ENCODE results near the gene PDE4D. TPM values are rescaled to one million over a fixed set of nuclear protein-coding genes. Genes with fewer than 3 reads are reported as not detected.

The PDE4D gene
- total RNA-seq: 80.1 and 81.0 TPM in 2 replicates

- intact Hi-C loops (cut with micrococcal nuclease): no loop called here
These were observed at the start of gene PDE4D for GRCh38 chr5:59893429-59894227. Gene PDE4D (minus strand): TSS chr5:59893726.

- intact Hi-C loops (cut with micrococcal nuclease): no loop called here
These were observed 44.1 kb upstream of the PDE4D start for GRCh38 chr5:59937633-59938032.

- intact Hi-C loops (cut with micrococcal nuclease): no loop called here
These were observed 29.9 kb upstream of the PDE4D start for GRCh38 chr5:59923465-59923864.

GRCh38 chr5:59922220-59922619 is 28.7 kb upstream of the PDE4D start:
- intact Hi-C loops (cut with micrococcal nuclease): no loop called here

DNA sequence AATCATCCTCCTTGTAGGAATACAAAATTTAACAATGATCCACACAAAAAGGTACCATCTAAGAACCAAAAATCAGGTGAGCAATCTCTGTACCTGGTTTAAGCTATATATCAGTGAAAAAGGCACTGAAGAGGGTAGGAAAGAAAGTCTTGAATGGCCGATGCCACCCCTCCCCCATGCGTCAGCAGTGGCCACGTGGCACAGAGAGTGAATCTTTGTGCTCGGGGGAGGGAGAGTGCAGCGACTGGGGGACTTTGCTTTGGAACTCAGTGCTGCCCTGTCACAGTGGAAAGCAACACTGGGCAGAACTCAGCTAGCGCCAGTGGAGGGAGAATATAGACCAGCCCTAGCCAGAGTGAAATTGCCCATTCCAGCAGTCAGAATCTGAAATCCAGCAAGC is 28.3 kb upstream of the PDE4D start:
- intact Hi-C loops (cut with micrococcal nuclease): no loop called here

DNA sequence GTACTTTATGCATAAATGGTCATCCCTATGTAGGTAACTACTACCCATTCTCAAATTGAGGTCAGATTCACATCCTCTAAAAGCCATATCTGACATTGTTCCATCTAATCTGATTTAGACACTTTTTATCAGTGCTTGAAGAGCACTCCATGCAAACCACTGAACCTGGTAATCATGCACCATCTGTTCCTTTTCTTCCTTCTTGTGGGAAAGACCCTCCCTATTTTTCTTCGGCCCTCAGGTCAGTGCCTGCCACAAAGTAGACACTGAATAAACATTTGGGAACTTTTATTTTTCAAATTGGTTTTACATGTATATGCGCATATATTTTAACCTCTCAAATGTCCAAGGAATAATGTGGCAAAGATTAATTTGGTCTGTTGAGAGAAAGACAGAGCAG is 26.0 kb upstream of the PDE4D start:
- intact Hi-C loops (cut with micrococcal nuclease): no loop called here

DNA sequence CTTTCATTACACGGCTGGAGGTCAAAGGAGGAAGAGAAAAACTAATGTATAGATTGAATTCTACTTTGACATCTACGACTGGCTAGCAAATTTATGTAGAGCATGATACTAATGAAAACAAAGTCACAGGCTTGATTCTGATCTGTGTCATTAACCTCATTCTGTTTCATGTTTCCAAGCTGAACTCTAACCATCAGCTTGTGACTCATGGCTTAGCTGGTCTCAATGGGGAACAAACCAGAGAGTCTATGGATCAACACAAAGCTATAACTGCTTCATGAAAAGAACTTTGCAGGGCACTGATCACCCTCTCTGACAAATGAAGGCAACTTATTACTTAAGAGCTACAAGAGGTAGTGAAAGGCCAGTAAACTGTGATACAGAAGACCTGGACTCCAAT is 23.6 kb upstream of the PDE4D start:
- intact Hi-C loops (cut with micrococcal nuclease): no loop called here

- intact Hi-C loops (cut with micrococcal nuclease): no loop called here
These were observed 11.7 kb upstream of the PDE4D start for GRCh38 chr5:59905188-59905587.

- intact Hi-C loops (cut with micrococcal nuclease): no loop called here
These were observed 3.5 kb upstream of the PDE4D start for GRCh38 chr5:59897075-59897474.

GRCh38 chr5:59891962-59892643 is 1.4 kb downstream of the PDE4D start:
- intact Hi-C loops (cut with micrococcal nuclease): no loop called here

DNA sequence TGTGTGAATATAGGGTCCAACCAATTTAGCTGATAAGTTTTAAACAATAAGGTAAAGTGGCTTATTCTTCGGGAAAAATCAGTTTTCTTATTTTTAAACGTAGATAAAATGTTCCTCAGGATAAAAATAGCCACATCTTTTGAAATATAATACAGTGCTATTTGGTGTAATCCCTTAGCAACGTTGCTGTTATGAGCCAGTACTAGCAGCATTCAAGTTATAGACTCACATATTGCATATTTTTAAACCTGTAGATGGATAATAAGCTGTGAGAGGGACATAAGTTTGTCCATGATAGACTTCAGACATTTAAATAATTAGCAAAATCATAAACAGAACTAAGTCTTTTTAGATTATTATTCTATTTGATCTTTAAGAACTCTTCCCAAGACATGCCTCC is 6.3 kb downstream of the PDE4D start:
- intact Hi-C loops (cut with micrococcal nuclease): no loop called here

DNA sequence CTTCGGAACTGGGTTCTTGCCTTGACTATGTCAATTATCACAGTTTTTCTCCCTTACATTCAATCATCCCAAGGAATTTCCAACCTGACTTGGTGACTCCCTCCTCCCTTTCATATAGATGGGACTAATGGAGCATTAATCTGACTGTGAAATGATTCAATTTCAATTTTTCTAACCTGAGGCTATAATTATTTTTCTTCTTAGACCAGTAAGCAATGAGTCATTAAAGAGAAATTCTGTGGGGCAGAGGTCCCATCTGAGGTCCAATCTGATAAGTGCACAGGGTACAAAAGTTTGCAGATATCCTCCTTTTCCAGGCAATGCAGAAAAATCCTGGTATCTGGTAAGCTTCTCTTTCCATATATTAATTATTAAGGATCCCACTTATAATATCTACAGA is 18.9 kb downstream of the PDE4D start:
- intact Hi-C loops (cut with micrococcal nuclease): no loop called here

DNA sequence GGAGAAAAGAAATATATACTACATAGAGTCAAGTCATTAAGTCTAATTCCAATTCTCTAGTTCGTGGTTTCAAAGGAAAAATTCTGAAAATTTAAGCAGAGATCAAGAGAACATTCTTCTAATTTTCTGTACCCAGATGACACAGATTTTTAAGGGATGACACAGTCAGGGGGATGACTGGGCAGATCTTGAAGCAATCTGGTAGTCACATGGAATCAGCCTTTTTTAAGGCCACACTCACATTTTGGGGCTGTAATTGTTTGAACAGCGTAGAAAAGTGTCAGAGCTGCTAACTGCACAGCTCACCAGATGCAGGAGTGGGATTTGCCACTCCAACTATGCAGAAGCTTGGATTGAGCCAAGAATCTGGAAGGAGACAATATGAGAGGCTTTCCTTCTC is 20.4 kb downstream of the PDE4D start:
- intact Hi-C loops (cut with micrococcal nuclease): no loop called here

DNA sequence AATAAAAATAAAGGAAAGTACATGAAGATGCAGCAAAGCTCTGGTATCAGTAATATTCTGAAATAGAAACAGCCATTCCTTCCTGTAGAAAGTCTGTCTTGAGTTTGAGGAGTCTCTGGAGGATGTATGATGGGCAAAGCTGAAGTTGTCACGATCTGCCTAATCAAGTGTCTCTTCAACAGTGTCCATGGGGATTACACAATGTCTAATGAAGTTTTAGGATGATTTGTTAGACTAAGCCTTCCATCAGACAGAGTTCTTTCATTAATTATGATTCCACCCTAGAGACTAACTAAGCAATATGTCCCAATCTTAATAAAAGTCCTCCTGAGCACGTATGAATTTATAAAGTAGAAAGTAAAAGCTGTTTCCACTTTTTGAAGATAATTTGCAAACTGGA is 26.9 kb downstream of the PDE4D start:
- intact Hi-C loops (cut with micrococcal nuclease): no loop called here

DNA sequence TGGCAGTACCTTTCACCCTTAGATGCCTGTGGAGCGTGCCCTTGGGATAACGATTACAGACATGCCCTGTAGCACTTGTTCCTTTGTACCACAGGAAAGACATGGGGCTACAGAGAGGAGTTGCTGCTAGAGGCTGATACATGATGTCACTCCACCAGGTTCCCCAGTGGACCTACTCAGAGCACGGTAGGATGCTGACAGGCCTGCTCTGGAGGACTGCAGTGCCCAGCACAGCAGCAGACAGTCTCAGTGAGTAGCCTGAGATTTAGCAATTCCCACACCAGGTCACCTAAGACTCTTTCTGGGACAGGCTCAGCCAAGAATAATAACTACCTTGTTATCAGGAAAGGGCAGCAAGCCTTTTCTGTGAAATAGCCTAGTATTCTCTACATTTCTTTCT is 28.8 kb downstream of the PDE4D start:
- intact Hi-C loops (cut with micrococcal nuclease): no loop called here

DNA sequence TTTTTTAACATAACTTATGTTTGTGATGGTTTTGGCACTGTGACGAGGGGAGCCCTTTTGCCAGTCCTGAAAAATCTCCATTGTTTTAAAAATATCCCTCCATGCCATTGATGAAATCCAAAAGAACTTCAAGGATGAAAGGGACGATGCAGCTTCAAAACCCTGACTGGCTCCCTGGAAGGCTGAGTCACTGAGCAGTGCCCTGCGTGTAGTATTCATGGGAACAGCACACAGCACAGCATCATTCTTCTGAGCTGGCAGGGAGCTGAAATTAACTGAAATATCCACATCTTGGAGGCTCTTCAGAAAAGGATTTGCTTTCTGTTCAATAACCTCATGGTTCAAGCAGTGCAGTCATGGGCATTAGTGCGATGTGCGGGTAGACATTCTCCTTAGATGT is 29.7 kb downstream of the PDE4D start:
- intact Hi-C loops (cut with micrococcal nuclease): no loop called here

DNA sequence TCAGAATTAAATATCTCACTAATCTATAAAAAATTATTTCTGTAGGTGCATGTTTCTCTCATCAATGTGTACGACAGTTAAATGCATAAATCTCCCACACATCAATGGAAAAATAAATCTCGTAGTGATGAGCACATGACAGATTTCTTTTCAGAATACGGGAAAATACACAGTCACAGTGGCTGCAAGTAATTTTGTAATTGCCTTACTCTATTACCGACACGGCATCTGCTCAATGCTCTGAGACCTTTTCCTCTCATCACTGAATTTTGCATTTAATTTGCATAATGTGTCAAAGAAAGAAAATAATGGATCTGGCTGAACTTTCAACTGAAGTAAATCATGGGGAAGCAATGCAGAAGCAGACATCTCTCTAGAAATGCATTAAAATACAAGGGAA is 37.2 kb downstream of the PDE4D start:
- intact Hi-C loops (cut with micrococcal nuclease): no loop called here

GRCh38 chr5:59850766-59851165 is 42.8 kb downstream of the PDE4D start:
- intact Hi-C loops (cut with micrococcal nuclease): no loop called here

- intact Hi-C loops (cut with micrococcal nuclease): no loop called here
These were observed 45.9 kb downstream of the PDE4D start for GRCh38 chr5:59847586-59847985.

GRCh38 chr5:59845730-59846129 is 47.8 kb downstream of the PDE4D start:
- intact Hi-C loops (cut with micrococcal nuclease): no loop called here

GRCh38 chr5:59843511-59844213 is 49.9 kb downstream of the PDE4D start:
- intact Hi-C loops (cut with micrococcal nuclease): no loop called here

DNA sequence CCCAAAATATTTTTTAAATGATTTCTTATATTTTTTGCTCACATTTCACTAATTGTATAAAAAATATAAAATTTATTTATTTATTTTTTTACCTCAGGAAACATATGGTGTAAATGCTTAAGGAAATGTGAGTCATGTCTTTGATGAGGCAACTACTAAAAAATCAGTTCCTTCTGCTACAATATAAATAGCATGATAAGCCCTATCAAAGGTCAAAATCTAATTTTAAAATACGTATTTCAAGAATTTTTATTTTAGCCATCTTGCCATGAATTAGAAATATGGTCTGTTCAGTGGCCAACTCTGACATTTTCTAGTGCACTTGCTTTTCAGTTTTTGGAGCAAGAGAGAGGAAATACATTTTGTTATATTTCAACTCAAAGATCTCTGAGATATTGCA is 50.5 kb downstream of the PDE4D start:
- intact Hi-C loops (cut with micrococcal nuclease): no loop called here
